ENCODE results near the gene ANO4. TPM values are rescaled to one million over a fixed set of nuclear protein-coding genes. Genes with fewer than 3 reads are reported as not detected.

ANO4 gene
- 0.05 and 1.6 TPM in 2 replicates for total RNA-seq

- no peak for DNase-seq (ENCODE audit: extremely low read depth, low read depth, low spot score)
Observed at GRCh38 chr12:100794441-100795173, at the start of gene ANO4. ANO4 (plus strand) TSS chr12:100794776; CDS start chr12:100901786, 107,010 bp downstream.

- DNase-seq (ENCODE audit: extremely low read depth, low read depth, low spot score): no peak
Observed at GRCh38 chr12:100745378-100746071, 49.1 kb upstream of the ANO4 start.

GRCh38 chr12:100752841-100753240 lies 41.7 kb upstream of the ANO4 start:
- no peak for DNase-seq (ENCODE audit: extremely low read depth, low read depth, low spot score)

GRCh38 chr12:100753837-100754236 lies 40.7 kb upstream of the ANO4 start:
- no peak for DNase-seq (ENCODE audit: extremely low read depth, low read depth, low spot score)

- DNase-seq (ENCODE audit: extremely low read depth, low read depth, low spot score): no peak
Observed at GRCh38 chr12:100755186-100755585, 39.4 kb upstream of the ANO4 start.

GRCh38 chr12:100758083-100758482 lies 36.5 kb upstream of the ANO4 start:
- no peak for DNase-seq (ENCODE audit: extremely low read depth, low read depth, low spot score)

- no peak for DNase-seq (ENCODE audit: extremely low read depth, low read depth, low spot score)
Observed at GRCh38 chr12:100767371-100767770, 27.2 kb upstream of the ANO4 start.

GRCh38 chr12:100767950-100768349 lies 26.6 kb upstream of the ANO4 start:
- DNase-seq (ENCODE audit: extremely low read depth, low read depth, low spot score): no peak

- no peak for DNase-seq (ENCODE audit: extremely low read depth, low read depth, low spot score)
Observed at GRCh38 chr12:100778967-100779590, 15.5 kb upstream of the ANO4 start.

GRCh38 chr12:100789146-100789545 lies 5.4 kb upstream of the ANO4 start:
- DNase-seq (ENCODE audit: extremely low read depth, low read depth, low spot score): no peak

- DNase-seq (ENCODE audit: extremely low read depth, low read depth, low spot score): no peak
Observed at GRCh38 chr12:100789975-100790374, 4.6 kb upstream of the ANO4 start.

- DNase-seq (ENCODE audit: extremely low read depth, low read depth, low spot score): no peak
Observed at GRCh38 chr12:100790552-100790951, 4.0 kb upstream of the ANO4 start.

- DNase-seq (ENCODE audit: extremely low read depth, low read depth, low spot score): no peak
Observed at GRCh38 chr12:100793182-100793581, 1.4 kb upstream of the ANO4 start.

- DNase-seq (ENCODE audit: extremely low read depth, low read depth, low spot score): no peak
Observed at GRCh38 chr12:100795174-100795799, 711 bp downstream of the ANO4 start.

GRCh38 chr12:100795800-100796179 lies 1.2 kb downstream of the ANO4 start:
- DNase-seq (ENCODE audit: extremely low read depth, low read depth, low spot score): no peak

- no peak for DNase-seq (ENCODE audit: extremely low read depth, low read depth, low spot score)
Observed at GRCh38 chr12:100796621-100797020, 2.0 kb downstream of the ANO4 start.

GRCh38 chr12:100797246-100797645 lies 2.7 kb downstream of the ANO4 start:
- no peak for DNase-seq (ENCODE audit: extremely low read depth, low read depth, low spot score)

- no peak for DNase-seq (ENCODE audit: extremely low read depth, low read depth, low spot score)
Observed at GRCh38 chr12:100797786-100798185, 3.2 kb downstream of the ANO4 start.

- DNase-seq (ENCODE audit: extremely low read depth, low read depth, low spot score): no peak
Observed at GRCh38 chr12:100798286-100799160, 3.9 kb downstream of the ANO4 start.

GRCh38 chr12:100799770-100800169 lies 5.2 kb downstream of the ANO4 start:
- no peak for DNase-seq (ENCODE audit: extremely low read depth, low read depth, low spot score)

Measured in glomerular endothelial cell (primary cell).